Measurements from ENCODE around the gene FBXO30. TPM values are rescaled to one million over a fixed set of nuclear protein-coding genes. Genes with fewer than 3 reads are reported as not detected.

Gene FBXO30
- total RNA-seq, 1 donor from 2014 or later: 9.1 TPM

GRCh38 chr6:145787688-145788087, 26.9 kb downstream of the FBXO30 start:
- Histone ChIP-seq H3K4me3 (no peak overlapping the region), H3K4me1 (no peaks in the 10 kb centered on the region), H3K9me3 (peaks cover 4% of the 10 kb centered on the region), H3K27ac (no peak overlapping the region), H3K27me3 (no peaks in the 10 kb centered on the region), H3K36me3 (no peaks in the 10 kb centered on the region)
- TF ChIP-seq CTCF (IDR thresholded peaks at IDR 0.05) (no peak), POLR2A (IDR thresholded peaks at IDR 0.05) (no peak), POLR2AphosphoS5 (IDR thresholded peaks at IDR 0.05; ENCODE audit: insufficient read depth in 1 of 2, low read depth in 1 of 2) (no peak)
- intact Hi-C loops (cut with DNase I): no loop called here
- no peak for DNase-seq (ENCODE audit: extremely low spot score in 2 of 2)

- H3K36me3 ChIP-seq: no peaks in the 10 kb centered on the region
- no peaks in the 10 kb centered on the region for H3K27me3 ChIP-seq
- H3K4me1 ChIP-seq: no peaks in the 10 kb centered on the region
- no peak for TF ChIP-seq POLR2AphosphoS5 (IDR thresholded peaks at IDR 0.05; ENCODE audit: insufficient read depth in 1 of 2, low read depth in 1 of 2)
- no peak for TF ChIP-seq CTCF (IDR thresholded peaks at IDR 0.05)
- TF ChIP-seq POLR2A (IDR thresholded peaks at IDR 0.05): no peak
- no peak overlapping the region for H3K4me3 ChIP-seq
- intact Hi-C loops (cut with DNase I): no loop called here
- no peak overlapping the region for H3K27ac ChIP-seq
- no peaks in the 10 kb centered on the region for H3K9me3 ChIP-seq
- no peak for DNase-seq (ENCODE audit: extremely low spot score in 2 of 2)
Observed at GRCh38 chr6:145784683-145785082, 29.9 kb downstream of the FBXO30 start.

GRCh38 chr6:145783796-145784195, 30.8 kb downstream of the FBXO30 start:
- TF ChIP-seq POLR2A (IDR thresholded peaks at IDR 0.05) (no peak), CTCF (IDR thresholded peaks at IDR 0.05) (no peak), POLR2AphosphoS5 (IDR thresholded peaks at IDR 0.05; ENCODE audit: insufficient read depth in 1 of 2, low read depth in 1 of 2) (no peak)
- DNase-seq (ENCODE audit: extremely low spot score in 2 of 2): no peak
- intact Hi-C loops (cut with DNase I): no loop called here
- no peak overlapping the region for H3K4me3 ChIP-seq
- no peaks in the 10 kb centered on the region for H3K9me3 ChIP-seq
- no peaks in the 10 kb centered on the region for H3K36me3 ChIP-seq
- H3K27me3 ChIP-seq: no peaks in the 10 kb centered on the region
- no peaks in the 10 kb centered on the region for H3K4me1 ChIP-seq
- H3K27ac ChIP-seq: no peak overlapping the region

GRCh38 chr6:145772846-145773245, 41.7 kb downstream of the FBXO30 start:
- TF ChIP-seq CTCF (IDR thresholded peaks at IDR 0.05) (no peak), POLR2A (IDR thresholded peaks at IDR 0.05) (no peak), POLR2AphosphoS5 (IDR thresholded peaks at IDR 0.05; ENCODE audit: insufficient read depth in 1 of 2, low read depth in 1 of 2) (no peak)
- peaks cover 4% of the 10 kb centered on the region for H3K9me3 ChIP-seq
- no peak overlapping the region for H3K27ac ChIP-seq
- intact Hi-C loops (cut with DNase I): no loop called here
- H3K36me3 ChIP-seq: no peaks in the 10 kb centered on the region
- no peaks in the 10 kb centered on the region for H3K4me1 ChIP-seq
- no peak overlapping the region for H3K4me3 ChIP-seq
- DNase-seq (ENCODE audit: extremely low spot score in 2 of 2): no peak
- H3K27me3 ChIP-seq: no peaks in the 10 kb centered on the region

- no peaks in the 10 kb centered on the region for H3K27me3 ChIP-seq
- no peaks in the 10 kb centered on the region for H3K36me3 ChIP-seq
- intact Hi-C loops (cut with DNase I): no loop called here
- DNase-seq (ENCODE audit: extremely low spot score in 2 of 2): no peak
- no peak overlapping the region for H3K27ac ChIP-seq
- no peaks in the 10 kb centered on the region for H3K4me1 ChIP-seq
- H3K9me3 ChIP-seq: no peaks in the 10 kb centered on the region
- TF ChIP-seq POLR2A (IDR thresholded peaks at IDR 0.05): no peak
- no peak for TF ChIP-seq CTCF (IDR thresholded peaks at IDR 0.05)
- no peak for TF ChIP-seq POLR2AphosphoS5 (IDR thresholded peaks at IDR 0.05; ENCODE audit: insufficient read depth in 1 of 2, low read depth in 1 of 2)
- no peak overlapping the region for H3K4me3 ChIP-seq
Observed at GRCh38 chr6:145765449-145765848, 49.1 kb downstream of the FBXO30 start.
